Esophagus muscularis mucosa (tissue), 4 donors: ENCODE data around the gene ATAD1. TPM values are rescaled to one million over a fixed set of nuclear protein-coding genes. Genes with fewer than 3 reads are reported as not detected.

ENCODE experiments used
- DNase-seq: peaks from one replicate; pipeline ENCODE4 v3.0.0-alpha.2; 2017; ENCODE audit errors: extremely low spot score
- H3K27ac ChIP-seq, 4 donors: fragments of 200-600 bp; sonication (generic); replicated peaks in 1 of 4; 1 replicate in 3 of 4; 2 replicates in 1 of 4; pipeline ENCODE4 v1.5.1; 2016 to 2019; ENCODE audit warnings: mild to moderate bottlenecking in 1 of 4
- H3K27me3 ChIP-seq, 4 donors: fragments of 200-600 bp; sonication (generic); one replicate each; pipeline versions ENCODE4 v1.5.1 to v1.6.0; 2016 to 2019
- H3K36me3 ChIP-seq, 4 donors: fragments of 200-600 bp; sonication (generic); one replicate each; pipeline ENCODE4 v1.5.1; 2016 to 2019
- H3K4me1 ChIP-seq, 4 donors: fragments of 200-600 bp; sonication (generic); one replicate each; pipeline ENCODE4 v1.5.1; 2016 to 2019
- H3K4me3 ChIP-seq, 4 donors: fragments of 200-600 bp; sonication (generic); 1 replicate in 2 of 4; 2 replicates in 2 of 4; pipeline ENCODE4 v1.5.1; 2016 to 2019; ENCODE audit warnings: mild to moderate bottlenecking in 4 of 4, moderate library complexity in 1 of 4
- H3K9me3 ChIP-seq, 4 donors: fragments of 200-600 bp; sonication (generic); 1 replicate in 3 of 4; 2 replicates in 1 of 4; pipeline ENCODE4 v1.5.1; 2016 to 2019
- EP300 ChIP-seq: sonication (generic); formaldehyde crosslinking; IDR thresholded peaks from one replicate; pipeline ENCODE4 v1.6.1; 2017; ENCODE audit warnings: antibody characterized with exemption
- POLR2A ChIP-seq: fragments of 450-650 bp; IDR thresholded peaks from one replicate; pipeline ENCODE4 v1.6.1; 2017; ENCODE audit warnings: antibody characterized with exemption, moderate library complexity, mild to moderate bottlenecking, low read depth
- POLR2AphosphoS5 ChIP-seq, 2 donors: sonication (generic); formaldehyde crosslinking; IDR thresholded peaks; one replicate each; pipeline ENCODE4 v1.6.1; 2017; ENCODE audit warnings: antibody characterized with exemption in 2 of 2
- WGBS: methylation state at CpG from one replicate; pipeline ENCODE4 v1.1.5; 2018; 5-methylcytosine and 5-hydroxymethylcytosine counted together
- intact Hi-C: fragments of 100-400 bp; cut with DNase I; formaldehyde crosslinking; loops from one replicate; pipeline ENCODE4 v1.15.1; 2023
- total RNA-seq, 4 donors: library from RNA; depleted of rRNA; stranded (reverse); fragments of >200 nt; gene quantifications; one replicate each; pipeline versions ENCODE4 v1.1.0 to v1.2.1, GENCODE V29; 2016
- TF ChIP-seq, protein P1 (sequence below), 3 experiments: fragments of 200-600 bp in 2 of 3; fragments of 450-650 bp in 1 of 3; sonication (generic) in 2 of 3; IDR thresholded peaks; one replicate each; pipeline ENCODE4 v1.5.1; 2017 to 2019; ENCODE audit warnings: antibody characterized with exemption in 3 of 3, mild to moderate bottlenecking in 2 of 3, moderate library complexity in 1 of 3

Gene ATAD1
- total RNA-seq, 4 donors from 2014 or later: 29.1 to 41.3 (median 36.1) TPM

- intact Hi-C loops: no loop called here
- no peak overlapping the region for H3K27ac ChIP-seq
- WGBS: 65% methylated on average over 4 of the region's 4 CpGs
- DNase-seq: no peak
- H3K36me3 ChIP-seq: peaks cover 0 to 32% (median 9%) of the 10 kb centered on the region in 4 donors
- TF ChIP-seq EP300 (no peak), POLR2A (no peak)
- H3K4me3 ChIP-seq: no peak overlapping the region
- H3K4me1 ChIP-seq: no peaks in the 10 kb centered on the region
- no peaks in the 10 kb centered on the region for H3K27me3 ChIP-seq
- H3K9me3 ChIP-seq: no peaks in the 10 kb centered on the region
Observed at GRCh38 chr10:87775766-87776165, 42.3 kb downstream of the ATAD1 start.

DNA sequence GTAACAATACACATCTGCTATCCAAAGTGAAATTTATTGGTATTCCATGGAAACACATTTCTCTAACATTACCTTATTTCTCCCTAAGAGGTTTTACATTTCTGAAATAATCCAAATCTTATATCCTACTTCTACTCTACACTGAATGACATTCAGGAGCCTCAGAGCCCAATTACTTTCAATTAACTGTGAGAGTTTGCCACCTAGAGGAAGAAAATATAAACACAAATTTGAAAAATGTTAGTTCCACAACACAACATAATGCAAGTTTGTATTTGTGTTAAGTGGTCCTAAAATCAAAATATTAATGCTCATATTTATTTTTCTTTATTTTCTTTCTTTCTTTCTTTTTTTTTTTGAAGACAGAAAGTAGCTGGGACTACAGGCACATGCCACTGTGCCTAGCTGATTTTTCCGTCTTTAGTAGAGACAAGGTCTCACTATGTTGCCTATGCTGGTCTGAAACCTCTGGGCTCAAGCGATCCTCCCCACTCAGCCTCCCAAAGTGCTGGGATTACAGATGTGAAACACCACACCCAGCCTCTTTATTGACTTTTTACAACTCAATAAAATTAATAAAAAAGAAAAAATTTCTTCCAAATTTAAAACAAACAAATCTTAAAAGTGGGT lies 46.0 kb downstream of the ATAD1 start:
- DNase-seq: no peak
- no peak for TF ChIP-seq POLR2AphosphoS5 (IDR thresholded peaks at IDR 0.05)
- TF ChIP-seq EP300: no peak
- TF ChIP-seq POLR2A: no peak
- TF ChIP-seq, protein P1, sequence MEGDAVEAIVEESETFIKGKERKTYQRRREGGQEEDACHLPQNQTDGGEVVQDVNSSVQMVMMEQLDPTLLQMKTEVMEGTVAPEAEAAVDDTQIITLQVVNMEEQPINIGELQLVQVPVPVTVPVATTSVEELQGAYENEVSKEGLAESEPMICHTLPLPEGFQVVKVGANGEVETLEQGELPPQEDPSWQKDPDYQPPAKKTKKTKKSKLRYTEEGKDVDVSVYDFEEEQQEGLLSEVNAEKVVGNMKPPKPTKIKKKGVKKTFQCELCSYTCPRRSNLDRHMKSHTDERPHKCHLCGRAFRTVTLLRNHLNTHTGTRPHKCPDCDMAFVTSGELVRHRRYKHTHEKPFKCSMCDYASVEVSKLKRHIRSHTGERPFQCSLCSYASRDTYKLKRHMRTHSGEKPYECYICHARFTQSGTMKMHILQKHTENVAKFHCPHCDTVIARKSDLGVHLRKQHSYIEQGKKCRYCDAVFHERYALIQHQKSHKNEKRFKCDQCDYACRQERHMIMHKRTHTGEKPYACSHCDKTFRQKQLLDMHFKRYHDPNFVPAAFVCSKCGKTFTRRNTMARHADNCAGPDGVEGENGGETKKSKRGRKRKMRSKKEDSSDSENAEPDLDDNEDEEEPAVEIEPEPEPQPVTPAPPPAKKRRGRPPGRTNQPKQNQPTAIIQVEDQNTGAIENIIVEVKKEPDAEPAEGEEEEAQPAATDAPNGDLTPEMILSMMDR (IDR thresholded peaks at IDR 0.05): peak; percentile 27 to 48 (median 41)
- peaks cover 4 to 44% (median 23%) of the 10 kb centered on the region in 4 donors for H3K36me3 ChIP-seq
- intact Hi-C loops: no loop called here
- 98% methylated on average over 2 of the region's 2 CpGs for WGBS
- no peak overlapping the region for H3K4me3 ChIP-seq
- H3K4me1 ChIP-seq: no peaks in the 10 kb centered on the region
- no peaks in the 10 kb centered on the region for H3K27me3 ChIP-seq
- H3K27ac ChIP-seq: no peak overlapping the region
- H3K9me3 ChIP-seq: no peaks in the 10 kb centered on the region

- Histone ChIP-seq H3K27ac (no peak overlapping the region), H3K4me1 (no peaks in the 10 kb centered on the region), H3K4me3 (no peak overlapping the region), H3K27me3 (no peaks in the 10 kb centered on the region), H3K36me3 (peaks cover 12 to 54% (median 34%) of the 10 kb centered on the region in 4 donors), H3K9me3 (no peaks in the 10 kb centered on the region)
- TF ChIP-seq EP300 (no peak), POLR2AphosphoS5 (IDR thresholded peaks at IDR 0.05) (no peak), POLR2A (no peak)
- TF ChIP-seq, protein P1 (IDR thresholded peaks at IDR 0.05): no peak
- no peak for DNase-seq
- intact Hi-C loops: no loop called here
- WGBS: 91% methylated on average over 5 of the region's 5 CpGs
Observed at GRCh38 chr10:87767253-87767652, 50.8 kb downstream of the ATAD1 start.

DNA sequence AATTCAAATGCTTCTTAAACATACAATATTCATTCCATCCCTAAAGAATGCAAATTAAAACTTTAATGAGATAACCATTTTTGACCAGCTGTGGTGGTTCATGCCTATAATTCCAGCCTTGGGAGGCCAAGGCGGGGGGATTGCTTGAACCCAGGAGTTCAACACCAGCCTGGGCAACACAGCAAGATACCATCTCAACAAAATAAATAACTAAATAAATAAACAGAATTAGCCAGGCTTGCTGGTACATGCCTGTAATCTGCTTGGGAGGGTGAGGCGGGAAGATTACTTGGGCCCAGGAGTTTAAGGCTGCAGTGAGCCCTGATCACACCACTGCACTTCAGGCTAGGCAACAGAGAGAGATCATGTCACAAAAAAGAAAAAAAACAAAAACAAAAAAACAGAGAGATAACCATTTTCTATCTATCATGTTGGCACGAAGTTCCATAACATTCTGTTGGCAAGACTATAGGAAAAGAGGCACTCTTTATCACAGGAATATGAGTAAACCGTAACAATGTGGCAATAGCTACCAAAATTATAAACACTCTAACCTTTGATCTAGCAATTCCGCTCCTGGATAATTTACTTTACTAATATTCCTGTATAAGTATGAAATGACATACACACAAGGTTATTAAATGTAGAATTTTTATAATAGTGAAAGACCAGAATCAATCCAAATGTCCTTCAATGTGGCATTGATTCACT lies 52.2 kb downstream of the ATAD1 start:
- H3K4me3 ChIP-seq: no peak overlapping the region
- TF ChIP-seq, protein P1 (IDR thresholded peaks at IDR 0.05): no peak
- TF ChIP-seq POLR2AphosphoS5 (IDR thresholded peaks at IDR 0.05) (no peak), POLR2A (no peak), EP300 (no peak)
- WGBS: 95% methylated on average over 5 of the region's 5 CpGs
- H3K9me3 ChIP-seq: no peaks in the 10 kb centered on the region
- H3K4me1 ChIP-seq: no peaks in the 10 kb centered on the region
- H3K36me3 ChIP-seq: peaks cover 12 to 54% (median 33%) of the 10 kb centered on the region in 4 donors
- no peak overlapping the region for H3K27ac ChIP-seq
- no peak for DNase-seq
- no peaks in the 10 kb centered on the region for H3K27me3 ChIP-seq
- intact Hi-C loops: no loop called here

DNA sequence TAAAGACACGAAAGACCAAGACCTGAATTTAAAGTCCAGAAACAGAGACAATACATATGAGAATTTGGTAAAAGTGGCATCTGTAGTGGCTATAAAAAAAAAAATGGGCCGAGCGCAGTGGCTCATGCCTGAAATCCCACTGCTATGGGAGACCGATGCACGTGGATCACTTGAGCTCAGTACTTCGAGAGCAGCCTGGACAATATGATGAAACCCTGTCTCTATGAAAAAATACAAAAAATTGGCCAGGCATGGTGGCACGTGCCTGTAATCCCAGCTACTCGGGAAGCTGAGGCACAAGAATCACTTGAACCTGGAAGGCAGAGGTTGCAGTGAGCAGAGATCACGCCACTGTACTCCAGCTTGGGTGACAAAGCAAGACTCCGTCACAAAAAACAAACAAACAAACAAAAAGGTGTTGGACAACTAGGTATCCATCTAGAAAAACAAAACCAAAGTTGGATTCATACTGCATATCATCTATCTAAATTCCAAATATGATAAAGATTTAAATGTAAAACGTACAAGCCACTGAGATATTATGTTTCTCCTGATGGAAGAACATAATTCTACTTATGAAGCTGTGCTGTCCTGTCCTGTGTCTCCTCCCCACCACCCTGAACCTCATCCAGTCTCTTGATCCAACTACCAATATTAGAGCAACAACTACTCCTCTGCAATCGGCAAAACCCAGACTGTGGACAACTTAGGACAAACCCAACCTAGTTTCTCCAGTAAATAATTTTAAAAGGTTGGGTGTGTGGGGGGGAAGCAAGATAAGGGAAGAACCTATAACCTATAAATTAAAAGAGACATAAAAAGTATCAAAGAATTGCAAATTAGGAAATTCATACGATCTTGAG lies 53.7 kb downstream of the ATAD1 start:
- intact Hi-C loops: no loop called here

More for the DNA sequence above, 53.7 kb downstream of the ATAD1 start:
- DNase-seq: no peak
- no peak overlapping the region for H3K27ac ChIP-seq
- H3K4me3 ChIP-seq: no peak overlapping the region
- H3K36me3 ChIP-seq: peaks cover 12 to 51% (median 29%) of the 10 kb centered on the region in 4 donors
- H3K4me1 ChIP-seq: no peaks in the 10 kb centered on the region
- H3K9me3 ChIP-seq: no peaks in the 10 kb centered on the region
- WGBS: 93% methylated on average over 13 of the region's 13 CpGs
- no peak for TF ChIP-seq POLR2A
- TF ChIP-seq EP300: no peak
- TF ChIP-seq, protein P1 (IDR thresholded peaks at IDR 0.05): no peak
- no peak for TF ChIP-seq POLR2AphosphoS5 (IDR thresholded peaks at IDR 0.05)
- no peaks in the 10 kb centered on the region for H3K27me3 ChIP-seq
